Osteoblast (primary cell): ENCODE results near the gene LIPN. TPM values are rescaled to one million over a fixed set of nuclear protein-coding genes. Genes with fewer than 3 reads are reported as not detected.

Source experiments
- DNase-seq: peaks from one replicate; pipeline ENCODE4 v3.0.0; 2011; ENCODE audit warnings: low spot score, mixed read lengths; ENCODE audit not compliant: insufficient read length; ENCODE audit errors: missing footprints
- H2AFZ ChIP-seq: 2 replicates; pipeline ENCODE4 v1.6.0; 2011; ENCODE audit warnings: mild to moderate bottlenecking, low read length
- H3K27ac ChIP-seq: 2 replicates; pipeline ENCODE4 v1.5.1; 2011; ENCODE audit warnings: mild to moderate bottlenecking, low read depth, low read length, moderate library complexity
- H3K27me3 ChIP-seq: 2 replicates; pipeline ENCODE4 v1.6.0; 2012; ENCODE audit warnings: mild to moderate bottlenecking, control low read depth, inconsistent platforms, low read length, moderate library complexity; ENCODE audit not compliant: insufficient read depth
- H3K36me3 ChIP-seq: 2 replicates; pipeline ENCODE4 v1.5.1; 2011; ENCODE audit warnings: mild to moderate bottlenecking, low read length, control low read depth, moderate library complexity; ENCODE audit not compliant: insufficient read depth
- H3K4me1 ChIP-seq: 2 replicates; pipeline ENCODE4 v1.5.1; 2011; ENCODE audit warnings: mild to moderate bottlenecking, low read length, control low read depth, moderate library complexity; ENCODE audit not compliant: insufficient read depth
- H3K4me2 ChIP-seq: 2 replicates; pipeline ENCODE4 v1.6.0; 2011; ENCODE audit warnings: mild to moderate bottlenecking, low read length; ENCODE audit not compliant: insufficient read depth
- H3K4me3 ChIP-seq: fragments of 200-600 bp; sonication (generic); 3 replicates; pipeline ENCODE4 v1.5.1; 2012; ENCODE audit warnings: mild to moderate bottlenecking, low read length, inconsistent platforms; ENCODE audit not compliant: insufficient read depth
- H3K79me2 ChIP-seq: 2 replicates; pipeline ENCODE4 v1.6.0; 2012; ENCODE audit warnings: mild to moderate bottlenecking, low read length, control low read depth, inconsistent platforms; ENCODE audit not compliant: insufficient read depth
- H3K9me3 ChIP-seq: 2 replicates; pipeline ENCODE4 v1.5.1; 2011; ENCODE audit warnings: low read depth, low read length, control low read depth
- H4K20me1 ChIP-seq: 2 replicates; pipeline ENCODE4 v1.6.0; 2012; ENCODE audit warnings: mild to moderate bottlenecking, low read length, control low read depth; ENCODE audit not compliant: insufficient read depth
- CTCF ChIP-seq: IDR thresholded peaks from 2 replicates; pipeline ENCODE4 v1.5.1; 2011; ENCODE audit warnings: mild to moderate bottlenecking, low read depth, low read length, moderate library complexity; ENCODE audit errors: extremely low read depth
- total RNA-seq: library from RNA; depleted of rRNA; stranded (reverse); fragments of >200 nt; gene quantifications from 2 replicates; pipeline ENCODE4 v1.2.3, GENCODE V29; 2012

The LIPN gene
- total RNA-seq, result not detected in 2 replicates

GRCh38 chr10:88759366-88760101 lies at the start of gene LIPN:
Gene LIPN, plus strand, starts transcription at chr10:88760020. Its CDS starts 1,386 bp downstream, at chr10:88761406.
- no peak for TF ChIP-seq CTCF
- H3K27me3 ChIP-seq, result no peaks in the 10 kb centered on the region
- H3K4me3 ChIP-seq, result no peak within 1 kb of the TSS
- no peaks in the 10 kb centered on the region for H3K79me2 ChIP-seq
- no peak for DNase-seq
- no peaks in the 10 kb centered on the region for H3K36me3 ChIP-seq
- no peaks in the 10 kb centered on the region for H3K9me3 ChIP-seq
- peaks cover 2% of the 10 kb centered on the region for H3K4me1 ChIP-seq
- no peaks in the 10 kb centered on the region for H4K20me1 ChIP-seq
- no peak within 1 kb of the TSS for H3K4me2 ChIP-seq
- H3K27ac ChIP-seq, result no peak within 1 kb of the TSS
- no peak within 1 kb of the TSS for H2AFZ ChIP-seq

GRCh38 chr10:88715517-88715916 lies 44.3 kb upstream of the LIPN start:
- no peak for DNase-seq
- Histone ChIP-seq H3K27me3 (peaks cover 8% of the 10 kb centered on the region), H3K36me3 (no peaks in the 10 kb centered on the region)

GRCh38 chr10:88721392-88721791 lies 38.4 kb upstream of the LIPN start:
- H3K79me2 ChIP-seq, result no peaks in the 10 kb centered on the region
- no peak for TF ChIP-seq CTCF
- H3K4me1 ChIP-seq, result no peaks in the 10 kb centered on the region
- H3K27ac ChIP-seq, result no peak overlapping the region
- H4K20me1 ChIP-seq, result no peaks in the 10 kb centered on the region
- H3K27me3 ChIP-seq, result peaks cover 9% of the 10 kb centered on the region
- no peaks in the 10 kb centered on the region for H3K9me3 ChIP-seq
- no peak overlapping the region for H3K4me3 ChIP-seq
- no peak overlapping the region for H3K4me2 ChIP-seq
- no peaks in the 10 kb centered on the region for H3K36me3 ChIP-seq
- DNase-seq, result no peak
- H2AFZ ChIP-seq, result no peak overlapping the region

More at GRCh38 chr10:88715517-88715916, 44.3 kb upstream of the LIPN start:
- H4K20me1 ChIP-seq, result no peaks in the 10 kb centered on the region
- no peaks in the 10 kb centered on the region for H3K79me2 ChIP-seq
- H3K4me3 ChIP-seq, result no peak overlapping the region
- no peak overlapping the region for H2AFZ ChIP-seq
- no peak overlapping the region for H3K4me2 ChIP-seq
- H3K27ac ChIP-seq, result no peak overlapping the region
- H3K4me1 ChIP-seq, result no peaks in the 10 kb centered on the region
- TF ChIP-seq CTCF, result no peak
- no peaks in the 10 kb centered on the region for H3K9me3 ChIP-seq

- Histone ChIP-seq H3K4me1 (no peaks in the 10 kb centered on the region), H3K36me3 (no peaks in the 10 kb centered on the region), H3K4me3 (no peak overlapping the region), H3K27ac (no peak overlapping the region), H3K79me2 (no peaks in the 10 kb centered on the region), H2AFZ (no peak overlapping the region), H4K20me1 (no peaks in the 10 kb centered on the region), H3K27me3 (peaks cover 9% of the 10 kb centered on the region), H3K4me2 (no peak overlapping the region), H3K9me3 (no peaks in the 10 kb centered on the region)
- no peak for DNase-seq
- no peak for TF ChIP-seq CTCF
Measured at GRCh38 chr10:88725798-88726197, 34.0 kb upstream of the LIPN start.
